ENCODE data around the gene URAD.
"Not testable (repeated sequence)": the region's sequence is repeated elsewhere in the genome, so short reads cannot be mapped to it uniquely, and the experiment has no call there.

URAD gene

GRCh38 chr13:27988520-27988919 is at the start of gene URAD:
URAD (minus strand) TSS chr13:27988693; CDS start chr13:27988637, 56 bp downstream.
- no peak for DNase-seq

- DNase-seq = no peak
Observed at GRCh38 chr13:28037399-28037798, 48.9 kb upstream of the URAD start.

- no peak for DNase-seq
Observed at GRCh38 chr13:28035146-28035782, 46.8 kb upstream of the URAD start.

- DNase-seq = no peak
Observed at GRCh38 chr13:28033894-28034655, 45.6 kb upstream of the URAD start.

GRCh38 chr13:28032438-28032837 is 43.9 kb upstream of the URAD start:
- DNase-seq = not testable (repeated sequence)

- DNase-seq = no peak
Observed at GRCh38 chr13:28031896-28032288, 43.4 kb upstream of the URAD start.

- DNase-seq = peak; percentile 4 to 26
Observed at GRCh38 chr13:28031220-28031895, 42.9 kb upstream of the URAD start.

- no peak for DNase-seq
Observed at GRCh38 chr13:28027607-28028364, 39.3 kb upstream of the URAD start.

GRCh38 chr13:28027071-28027470 is 38.6 kb upstream of the URAD start:
- DNase-seq = no peak

- no peak for DNase-seq
Observed at GRCh38 chr13:28026508-28026907, 38.0 kb upstream of the URAD start.

- no peak for DNase-seq
Observed at GRCh38 chr13:28022848-28023518, 34.5 kb upstream of the URAD start.

- no peak for DNase-seq
Observed at GRCh38 chr13:28014301-28014700, 25.8 kb upstream of the URAD start.

- no peak for DNase-seq
Observed at GRCh38 chr13:28013482-28013881, 25.0 kb upstream of the URAD start.

GRCh38 chr13:28012896-28013295 is 24.4 kb upstream of the URAD start:
- DNase-seq = no peak

- DNase-seq = no peak
Observed at GRCh38 chr13:28012383-28012782, 23.9 kb upstream of the URAD start.

- DNase-seq = no peak
Observed at GRCh38 chr13:28010046-28010445, 21.6 kb upstream of the URAD start.

- DNase-seq = not testable (repeated sequence)
Observed at GRCh38 chr13:28005016-28005415, 16.5 kb upstream of the URAD start.

- no peak for DNase-seq
Observed at GRCh38 chr13:28002886-28003698, 14.6 kb upstream of the URAD start.

- DNase-seq = no peak
Observed at GRCh38 chr13:28001837-28002473, 13.5 kb upstream of the URAD start.

- DNase-seq = no peak
Observed at GRCh38 chr13:28001049-28001448, 12.6 kb upstream of the URAD start.

- no peak for DNase-seq
Observed at GRCh38 chr13:28000567-28000966, 12.1 kb upstream of the URAD start.

Measured in CD4-positive, alpha-beta T cell treated with Interferon alpha-2 for 1 hour (primary cell).